ENCODE results near the gene EXOSC2.

DNA sequence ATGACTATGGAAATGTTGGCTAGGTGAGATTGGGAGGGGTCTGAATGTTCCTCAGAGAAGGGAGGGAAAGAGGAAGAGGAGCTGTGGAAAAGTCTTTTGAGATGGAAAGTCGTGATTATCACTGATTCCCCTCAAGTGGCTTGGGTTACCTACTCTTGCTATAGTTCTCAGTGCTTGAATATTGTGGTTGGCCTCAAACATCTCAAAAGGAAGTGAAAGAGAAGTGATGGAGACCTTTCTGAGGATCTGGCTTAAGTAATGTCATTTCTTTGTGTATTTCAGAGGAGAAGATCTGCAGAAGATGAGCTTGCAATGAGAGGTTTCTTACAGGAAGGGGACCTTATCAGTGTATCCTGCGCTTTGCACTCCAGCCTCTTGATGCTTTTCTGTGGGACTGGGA, 5.5 kb downstream of the EXOSC2 start:
- TF ChIP-seq HOXA5 (CRISPR knock-in tag; IDR thresholded peaks at IDR 0.05) (no peak), HOXA7 (CRISPR knock-in tag; IDR thresholded peaks at IDR 0.05) (no peak), MAFK (conservative IDR thresholded peaks at IDR 0.05 in 1 of 2, IDR thresholded peaks at IDR 0.05 in 1 of 2; ENCODE audit: low read length in 2 of 2) (no peak), NR2C2 (CRISPR knock-in tag; IDR thresholded peaks at IDR 0.05; ENCODE audit: borderline replicate concordance) (no peak), SMAD1 (CRISPR knock-in tag; IDR thresholded peaks at IDR 0.05; ENCODE audit: borderline replicate concordance, low read depth) (no peak), JDP2 (CRISPR knock-in tag; IDR thresholded peaks at IDR 0.05; ENCODE audit: borderline replicate concordance) (no peak), GABPB1 (CRISPR knock-in tag; IDR thresholded peaks at IDR 0.05) (no peak), FLYWCH1 (CRISPR knock-in tag; IDR thresholded peaks at IDR 0.05) (no peak), POLR2AphosphoS5 (IDR thresholded peaks at IDR 0.05; ENCODE audit: low read depth, low read length) (no peak), SNAPC2 (CRISPR knock-in tag; IDR thresholded peaks at IDR 0.05) (no peak)
- TF ChIP-seq, protein P1, sequence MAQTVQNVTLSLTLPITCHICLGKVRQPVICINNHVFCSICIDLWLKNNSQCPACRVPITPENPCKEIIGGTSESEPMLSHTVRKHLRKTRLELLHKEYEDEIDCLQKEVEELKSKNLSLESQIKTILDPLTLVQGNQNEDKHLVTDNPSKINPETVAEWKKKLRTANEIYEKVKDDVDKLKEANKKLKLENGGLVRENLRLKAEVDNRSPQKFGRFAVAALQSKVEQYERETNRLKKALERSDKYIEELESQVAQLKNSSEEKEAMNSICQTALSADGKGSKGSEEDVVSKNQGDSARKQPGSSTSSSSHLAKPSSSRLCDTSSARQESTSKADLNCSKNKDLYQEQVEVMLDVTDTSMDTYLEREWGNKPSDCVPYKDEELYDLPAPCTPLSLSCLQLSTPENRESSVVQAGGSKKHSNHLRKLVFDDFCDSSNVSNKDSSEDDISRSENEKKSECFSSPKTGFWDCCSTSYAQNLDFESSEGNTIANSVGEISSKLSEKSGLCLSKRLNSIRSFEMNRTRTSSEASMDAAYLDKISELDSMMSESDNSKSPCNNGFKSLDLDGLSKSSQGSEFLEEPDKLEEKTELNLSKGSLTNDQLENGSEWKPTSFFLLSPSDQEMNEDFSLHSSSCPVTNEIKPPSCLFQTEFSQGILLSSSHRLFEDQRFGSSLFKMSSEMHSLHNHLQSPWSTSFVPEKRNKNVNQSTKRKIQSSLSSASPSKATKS (CRISPR knock-in tag; IDR thresholded peaks at IDR 0.05): no peak
- TF ChIP-seq, protein P2, sequence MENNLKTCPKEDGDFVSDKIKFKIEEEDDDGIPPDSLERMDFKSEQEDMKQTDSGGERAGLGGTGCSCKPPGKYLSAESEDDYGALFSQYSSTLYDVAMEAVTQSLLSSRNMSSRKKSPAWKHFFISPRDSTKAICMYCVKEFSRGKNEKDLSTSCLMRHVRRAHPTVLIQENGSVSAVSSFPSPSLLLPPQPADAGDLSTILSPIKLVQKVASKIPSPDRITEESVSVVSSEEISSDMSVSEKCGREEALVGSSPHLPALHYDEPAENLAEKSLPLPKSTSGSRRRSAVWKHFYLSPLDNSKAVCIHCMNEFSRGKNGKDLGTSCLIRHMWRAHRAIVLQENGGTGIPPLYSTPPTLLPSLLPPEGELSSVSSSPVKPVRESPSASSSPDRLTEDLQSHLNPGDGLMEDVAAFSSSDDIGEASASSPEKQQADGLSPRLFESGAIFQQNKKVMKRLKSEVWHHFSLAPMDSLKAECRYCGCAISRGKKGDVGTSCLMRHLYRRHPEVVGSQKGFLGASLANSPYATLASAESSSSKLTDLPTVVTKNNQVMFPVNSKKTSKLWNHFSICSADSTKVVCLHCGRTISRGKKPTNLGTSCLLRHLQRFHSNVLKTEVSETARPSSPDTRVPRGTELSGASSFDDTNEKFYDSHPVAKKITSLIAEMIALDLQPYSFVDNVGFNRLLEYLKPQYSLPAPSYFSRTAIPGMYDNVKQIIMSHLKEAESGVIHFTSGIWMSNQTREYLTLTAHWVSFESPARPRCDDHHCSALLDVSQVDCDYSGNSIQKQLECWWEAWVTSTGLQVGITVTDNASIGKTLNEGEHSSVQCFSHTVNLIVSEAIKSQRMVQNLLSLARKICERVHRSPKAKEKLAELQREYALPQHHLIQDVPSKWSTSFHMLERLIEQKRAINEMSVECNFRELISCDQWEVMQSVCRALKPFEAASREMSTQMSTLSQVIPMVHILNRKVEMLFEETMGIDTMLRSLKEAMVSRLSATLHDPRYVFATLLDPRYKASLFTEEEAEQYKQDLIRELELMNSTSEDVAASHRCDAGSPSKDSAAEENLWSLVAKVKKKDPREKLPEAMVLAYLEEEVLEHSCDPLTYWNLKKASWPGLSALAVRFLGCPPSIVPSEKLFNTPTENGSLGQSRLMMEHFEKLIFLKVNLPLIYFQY (CRISPR knock-in tag; IDR thresholded peaks at IDR 0.05; ENCODE audit: borderline replicate concordance): no peak
- TF ChIP-seq, protein P3, sequence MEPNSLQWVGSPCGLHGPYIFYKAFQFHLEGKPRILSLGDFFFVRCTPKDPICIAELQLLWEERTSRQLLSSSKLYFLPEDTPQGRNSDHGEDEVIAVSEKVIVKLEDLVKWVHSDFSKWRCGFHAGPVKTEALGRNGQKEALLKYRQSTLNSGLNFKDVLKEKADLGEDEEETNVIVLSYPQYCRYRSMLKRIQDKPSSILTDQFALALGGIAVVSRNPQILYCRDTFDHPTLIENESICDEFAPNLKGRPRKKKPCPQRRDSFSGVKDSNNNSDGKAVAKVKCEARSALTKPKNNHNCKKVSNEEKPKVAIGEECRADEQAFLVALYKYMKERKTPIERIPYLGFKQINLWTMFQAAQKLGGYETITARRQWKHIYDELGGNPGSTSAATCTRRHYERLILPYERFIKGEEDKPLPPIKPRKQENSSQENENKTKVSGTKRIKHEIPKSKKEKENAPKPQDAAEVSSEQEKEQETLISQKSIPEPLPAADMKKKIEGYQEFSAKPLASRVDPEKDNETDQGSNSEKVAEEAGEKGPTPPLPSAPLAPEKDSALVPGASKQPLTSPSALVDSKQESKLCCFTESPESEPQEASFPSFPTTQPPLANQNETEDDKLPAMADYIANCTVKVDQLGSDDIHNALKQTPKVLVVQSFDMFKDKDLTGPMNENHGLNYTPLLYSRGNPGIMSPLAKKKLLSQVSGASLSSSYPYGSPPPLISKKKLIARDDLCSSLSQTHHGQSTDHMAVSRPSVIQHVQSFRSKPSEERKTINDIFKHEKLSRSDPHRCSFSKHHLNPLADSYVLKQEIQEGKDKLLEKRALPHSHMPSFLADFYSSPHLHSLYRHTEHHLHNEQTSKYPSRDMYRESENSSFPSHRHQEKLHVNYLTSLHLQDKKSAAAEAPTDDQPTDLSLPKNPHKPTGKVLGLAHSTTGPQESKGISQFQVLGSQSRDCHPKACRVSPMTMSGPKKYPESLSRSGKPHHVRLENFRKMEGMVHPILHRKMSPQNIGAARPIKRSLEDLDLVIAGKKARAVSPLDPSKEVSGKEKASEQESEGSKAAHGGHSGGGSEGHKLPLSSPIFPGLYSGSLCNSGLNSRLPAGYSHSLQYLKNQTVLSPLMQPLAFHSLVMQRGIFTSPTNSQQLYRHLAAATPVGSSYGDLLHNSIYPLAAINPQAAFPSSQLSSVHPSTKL (CRISPR knock-in tag; IDR thresholded peaks at IDR 0.05): no peak
- TF ChIP-seq, protein P4, sequence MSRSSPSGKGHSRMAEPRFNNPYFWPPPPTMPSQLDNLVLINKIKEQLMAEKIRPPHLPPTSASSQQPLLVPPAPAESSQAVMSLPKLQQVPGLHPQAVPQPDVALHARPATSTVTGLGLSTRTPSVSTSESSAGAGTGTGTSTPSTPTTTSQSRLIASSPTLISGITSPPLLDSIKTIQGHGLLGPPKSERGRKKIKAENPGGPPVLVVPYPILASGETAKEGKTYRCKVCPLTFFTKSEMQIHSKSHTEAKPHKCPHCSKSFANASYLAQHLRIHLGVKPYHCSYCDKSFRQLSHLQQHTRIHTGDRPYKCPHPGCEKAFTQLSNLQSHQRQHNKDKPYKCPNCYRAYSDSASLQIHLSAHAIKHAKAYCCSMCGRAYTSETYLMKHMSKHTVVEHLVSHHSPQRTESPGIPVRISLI (CRISPR knock-in tag; IDR thresholded peaks at IDR 0.05; ENCODE audit: borderline replicate concordance): no peak
